Tongue (tissue), 3 donors: ENCODE results near the gene CARD6. TPM values are rescaled to one million over a fixed set of nuclear protein-coding genes. Genes with fewer than 3 reads are reported as not detected.
"Not testable (repeated sequence)": the region's sequence is repeated elsewhere in the genome, so short reads cannot be mapped to it uniquely, and the experiment has no call there.

Experiments
- DNase-seq: peaks from one replicate; pipeline ENCODE4 v3.0.0-alpha.2; 2015
- small RNA-seq: library from RNA; depleted of rRNA; stranded (forward); fragments of <200 nt; gene quantifications from one replicate; pipeline ENCODE3, GENCODE V24; 2014; ENCODE audit warnings: low replicate concordance
- total RNA-seq: library from RNA; depleted of rRNA; stranded (reverse); fragments of >200 nt; gene quantifications from one replicate; pipeline ENCODE4 v1.2.3, GENCODE V29; 2014

The CARD6 gene
- total RNA-seq, 1 donor from 2014 or later = 3.1 TPM

GRCh38 chr5:40875958-40876357 lies 34.8 kb downstream of the CARD6 start:
- DNase-seq = no peak

GRCh38 chr5:40877371-40877988 lies 36.3 kb downstream of the CARD6 start:
- no peak for DNase-seq

- DNase-seq = peak; percentile 48
Observed at GRCh38 chr5:40879163-40879942, 38.2 kb downstream of the CARD6 start.

GRCh38 chr5:40882291-40882690 lies 41.1 kb downstream of the CARD6 start:
- no peak for DNase-seq

- DNase-seq = not testable (repeated sequence)
Observed at GRCh38 chr5:40883051-40883450, 41.9 kb downstream of the CARD6 start.

- DNase-seq = not testable (repeated sequence)
Observed at GRCh38 chr5:40895440-40896425, 54.6 kb downstream of the CARD6 start.

- DNase-seq = peak; percentile 61
Observed at GRCh38 chr5:40904205-40904993, 63.2 kb downstream of the CARD6 start.

GRCh38 chr5:40904994-40905306 lies 63.8 kb downstream of the CARD6 start:
- no peak for DNase-seq

- no peak for DNase-seq
Observed at GRCh38 chr5:40906351-40906751, 65.2 kb downstream of the CARD6 start.

GRCh38 chr5:40909264-40909663 lies 68.1 kb downstream of the CARD6 start, which contains the start of gene C7:
TSS of gene C7 (plus strand) at chr5:40909497. CDS start at chr5:40909611, 114 bp downstream.
- peak; percentile 8 for DNase-seq

GRCh38 chr5:40909723-40910122 lies 68.6 kb downstream of the CARD6 start:
- no peak for DNase-seq

Small RNAs within 50 kb of the gene (small RNA-seq; reads per million reads assigned to genes)
- gene SNORD72 = 5.2 reads per million, percentile 92 among the genes with 10 or more reads in this experiment

Other genes with a start within 250 kb of the CARD6 start
- gene PTGER4, start 161.5 kb upstream of the CARD6 start, total RNA-seq = 14.0 TPM
- gene TTC33, start 85.4 kb upstream of the CARD6 start, total RNA-seq = 43.8 TPM
- 60.3 TPM for gene PRKAA1, start 43.0 kb upstream of the CARD6 start, total RNA-seq
- gene RPL37, start 6.1 kb upstream of the CARD6 start, total RNA-seq = 168 TPM
- 2.2 TPM for gene C7, start 68.1 kb downstream of the CARD6 start, total RNA-seq
- not detected for gene MROH2B, start 230.0 kb downstream of the CARD6 start, total RNA-seq